NT2/D1 (cell line): ENCODE results near the gene SLC25A27.

Source experiments
- DNase-seq: peaks from one replicate; pipeline ENCODE4 v3.0.0-alpha.2; 2011; ENCODE audit warnings: low read depth, low spot score
- H3K27me3 ChIP-seq: 2 replicates; pipeline ENCODE4 v1.6.0; 2011; ENCODE audit warnings: mild to moderate bottlenecking; ENCODE audit not compliant: insufficient read length, insufficient read depth
- H3K36me3 ChIP-seq: 2 replicates; pipeline ENCODE4 v1.6.1; 2011; ENCODE audit warnings: mild to moderate bottlenecking, low read length, mixed read lengths; ENCODE audit not compliant: insufficient read depth, insufficient read length
- H3K4me1 ChIP-seq: 2 replicates; pipeline ENCODE4 v1.5.1; 2011; ENCODE audit not compliant: insufficient read depth, insufficient read length
- H3K4me3 ChIP-seq: 2 replicates; pipeline ENCODE4 v1.5.1; 2011; ENCODE audit warnings: low read depth; ENCODE audit not compliant: insufficient read length
- H3K9ac ChIP-seq: 2 replicates; pipeline ENCODE4 v1.6.0; 2011; ENCODE audit warnings: low read depth; ENCODE audit not compliant: insufficient read length
- H3K9me3 ChIP-seq: 2 replicates; pipeline ENCODE4 v1.5.1; 2011; ENCODE audit warnings: mild to moderate bottlenecking, low read length; ENCODE audit not compliant: insufficient read depth
- SUZ12 ChIP-seq: IDR thresholded peaks from 2 replicates; pipeline ENCODE4 v1.6.1; 2011; ENCODE audit not compliant: insufficient read length, insufficient read depth; ENCODE audit errors: extremely low read depth
- YY1 ChIP-seq: IDR thresholded peaks from 2 replicates; pipeline ENCODE4 v1.6.1; 2011; ENCODE audit not compliant: insufficient read length, insufficient read depth
- ZNF274 ChIP-seq: IDR thresholded peaks from 2 replicates; pipeline ENCODE4 v1.6.1; 2011; ENCODE audit warnings: mild to moderate bottlenecking, low read depth, low read length

Gene SLC25A27

GRCh38 chr6:46689657-46690056, 36.9 kb downstream of the SLC25A27 start:
- H3K36me3 ChIP-seq = no peaks in the 10 kb centered on the region
- H3K27me3 ChIP-seq = no peaks in the 10 kb centered on the region
- H3K9ac ChIP-seq = no peak overlapping the region
- no peaks in the 10 kb centered on the region for H3K9me3 ChIP-seq
- no peak for DNase-seq
- no peaks in the 10 kb centered on the region for H3K4me1 ChIP-seq
- H3K4me3 ChIP-seq = no peak overlapping the region
- TF ChIP-seq SUZ12 (no peak), ZNF274 (no peak)

- no peaks in the 10 kb centered on the region for H3K27me3 ChIP-seq
- H3K9ac ChIP-seq = no peak overlapping the region
- H3K4me1 ChIP-seq = no peaks in the 10 kb centered on the region
- H3K4me3 ChIP-seq = no peak overlapping the region
- DNase-seq = no peak
- H3K36me3 ChIP-seq = no peaks in the 10 kb centered on the region
- TF ChIP-seq YY1 (no peak), SUZ12 (no peak), ZNF274 (no peak)
- H3K9me3 ChIP-seq = no peaks in the 10 kb centered on the region
These were observed 37.5 kb downstream of the SLC25A27 start for GRCh38 chr6:46690141-46690755.

- Histone ChIP-seq H3K4me3 (no peak overlapping the region), H3K36me3 (no peaks in the 10 kb centered on the region), H3K27me3 (no peaks in the 10 kb centered on the region), H3K4me1 (no peaks in the 10 kb centered on the region), H3K9me3 (no peaks in the 10 kb centered on the region), H3K9ac (no peak overlapping the region)
- DNase-seq = no peak
- TF ChIP-seq ZNF274 (no peak), YY1 (no peak), SUZ12 (no peak)
These were observed 38.2 kb downstream of the SLC25A27 start for GRCh38 chr6:46690911-46691451.

GRCh38 chr6:46699970-46700369, 47.2 kb downstream of the SLC25A27 start:
- TF ChIP-seq SUZ12 = no peak
- no peak for TF ChIP-seq ZNF274
- no peak for TF ChIP-seq YY1
- Histone ChIP-seq H3K9me3 (no peaks in the 10 kb centered on the region), H3K4me1 (no peaks in the 10 kb centered on the region), H3K27me3 (no peaks in the 10 kb centered on the region), H3K4me3 (no peak overlapping the region), H3K36me3 (no peaks in the 10 kb centered on the region), H3K9ac (no peak overlapping the region)
- no peak for DNase-seq

GRCh38 chr6:46704562-46704961, 51.8 kb downstream of the SLC25A27 start:
- TF ChIP-seq YY1 (no peak), ZNF274 (no peak), SUZ12 (no peak)
- H3K27me3 ChIP-seq = no peaks in the 10 kb centered on the region
- no peak overlapping the region for H3K4me3 ChIP-seq
- no peaks in the 10 kb centered on the region for H3K9me3 ChIP-seq
- no peak overlapping the region for H3K9ac ChIP-seq
- no peaks in the 10 kb centered on the region for H3K4me1 ChIP-seq
- no peaks in the 10 kb centered on the region for H3K36me3 ChIP-seq
- no peak for DNase-seq

- H3K4me1 ChIP-seq = no peaks in the 10 kb centered on the region
These were observed 53.7 kb downstream of the SLC25A27 start for GRCh38 chr6:46706464-46706863.

GRCh38 chr6:46711491-46711890, 58.7 kb downstream of the SLC25A27 start:
- TF ChIP-seq SUZ12 (no peak), ZNF274 (no peak), YY1 (no peak)
- no peak overlapping the region for H3K4me3 ChIP-seq
- no peaks in the 10 kb centered on the region for H3K36me3 ChIP-seq
- no peaks in the 10 kb centered on the region for H3K4me1 ChIP-seq
- H3K9ac ChIP-seq = no peak overlapping the region
- H3K27me3 ChIP-seq = no peaks in the 10 kb centered on the region
- no peak for DNase-seq
- no peaks in the 10 kb centered on the region for H3K9me3 ChIP-seq

More at GRCh38 chr6:46706464-46706863, 53.7 kb downstream of the SLC25A27 start:
- DNase-seq = no peak
- no peak overlapping the region for H3K9ac ChIP-seq
- no peaks in the 10 kb centered on the region for H3K27me3 ChIP-seq
- H3K4me3 ChIP-seq = no peak overlapping the region
- no peaks in the 10 kb centered on the region for H3K36me3 ChIP-seq
- TF ChIP-seq SUZ12 = no peak
- TF ChIP-seq YY1 = no peak
- TF ChIP-seq ZNF274 = no peak
- no peaks in the 10 kb centered on the region for H3K9me3 ChIP-seq
